ENCODE results near the gene LMCD1. TPM values are rescaled to one million over a fixed set of nuclear protein-coding genes. Genes with fewer than 3 reads are reported as not detected.

The LMCD1 gene
- total RNA-seq, 1 donor from 2014 or later: 506 TPM

DNA sequence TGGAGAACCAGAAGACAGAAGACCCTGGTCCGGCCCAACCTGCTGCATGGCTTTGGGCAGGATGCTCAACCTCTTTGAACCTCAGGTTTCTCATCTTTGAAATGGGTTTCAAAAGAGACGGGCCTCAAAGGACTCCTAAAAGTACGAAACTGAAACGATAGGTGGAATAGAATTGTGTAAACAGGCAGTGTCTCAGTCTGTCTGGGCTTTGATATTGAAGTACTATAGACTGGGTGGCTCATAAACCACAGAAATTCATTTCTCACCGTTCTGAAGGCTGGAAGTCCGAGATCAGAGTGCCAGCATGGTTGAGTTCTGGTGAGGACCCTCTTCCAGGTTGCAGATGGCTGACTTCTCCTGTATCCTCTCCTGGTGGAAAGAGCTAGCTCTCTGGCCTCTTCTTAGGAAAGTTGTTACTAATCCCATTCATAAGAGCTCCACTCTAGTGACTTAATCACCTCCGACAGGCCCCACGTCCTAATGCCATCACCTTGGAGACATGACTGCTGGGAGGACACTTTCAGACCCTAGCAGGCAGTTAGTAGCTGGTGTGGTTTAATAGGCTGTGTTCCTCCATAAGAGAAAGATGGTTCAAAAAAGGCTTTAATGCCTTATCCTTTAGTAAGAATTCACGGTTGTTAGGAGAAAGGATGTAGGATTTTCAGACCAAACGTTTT, 107.3 kb downstream of the LMCD1 start:
- DNase-seq (ENCODE audit: low spot score): no peak

DNA sequence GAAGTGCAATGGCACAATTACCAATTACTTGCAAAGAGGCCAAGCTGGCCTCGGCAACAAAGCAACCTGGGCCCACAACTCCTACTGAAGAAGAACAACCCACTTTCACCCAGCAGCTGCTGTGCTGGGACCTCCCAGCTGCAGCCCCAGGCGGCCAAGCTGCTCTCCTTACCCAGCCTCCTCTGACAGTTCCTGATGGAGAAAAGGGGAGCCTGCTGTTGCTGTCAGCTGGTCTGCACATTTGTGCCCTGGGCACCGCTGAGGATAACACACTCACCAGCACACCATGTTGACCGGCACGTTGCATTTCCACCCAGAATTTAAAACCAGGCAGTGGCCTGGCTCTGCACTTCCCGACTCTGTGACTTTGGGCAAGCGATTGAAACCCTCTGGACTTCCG, 109.3 kb downstream of the LMCD1 start:
- no peak for DNase-seq (ENCODE audit: low spot score)

DNA sequence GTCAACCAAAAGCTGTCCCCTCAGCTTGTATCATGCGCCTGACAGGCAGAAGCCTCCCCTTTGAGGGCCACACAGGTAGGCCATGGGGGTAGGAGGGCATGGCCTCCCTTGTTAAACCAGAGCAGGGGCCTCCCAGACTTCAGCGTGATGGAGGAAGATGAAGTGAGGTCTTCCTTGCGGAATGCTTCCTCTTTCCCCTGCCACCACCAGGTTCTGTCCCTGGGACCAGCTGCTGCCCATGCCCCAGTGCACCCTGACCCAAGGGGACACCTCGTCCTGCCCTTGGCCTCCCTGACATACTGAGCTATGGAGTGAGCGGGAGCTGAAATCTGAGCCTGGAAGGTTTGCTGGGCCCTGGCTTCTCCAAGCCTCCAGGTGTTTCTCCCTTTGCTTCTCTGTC, 116.3 kb downstream of the LMCD1 start:
- DNase-seq (ENCODE audit: low spot score): no peak

- DNase-seq (ENCODE audit: low spot score): no peak
These were observed 117.3 kb downstream of the LMCD1 start for GRCh38 chr3:8618950-8619349.

- no peak for DNase-seq (ENCODE audit: low spot score)
These were observed 117.9 kb downstream of the LMCD1 start for GRCh38 chr3:8619548-8619947.

DNA sequence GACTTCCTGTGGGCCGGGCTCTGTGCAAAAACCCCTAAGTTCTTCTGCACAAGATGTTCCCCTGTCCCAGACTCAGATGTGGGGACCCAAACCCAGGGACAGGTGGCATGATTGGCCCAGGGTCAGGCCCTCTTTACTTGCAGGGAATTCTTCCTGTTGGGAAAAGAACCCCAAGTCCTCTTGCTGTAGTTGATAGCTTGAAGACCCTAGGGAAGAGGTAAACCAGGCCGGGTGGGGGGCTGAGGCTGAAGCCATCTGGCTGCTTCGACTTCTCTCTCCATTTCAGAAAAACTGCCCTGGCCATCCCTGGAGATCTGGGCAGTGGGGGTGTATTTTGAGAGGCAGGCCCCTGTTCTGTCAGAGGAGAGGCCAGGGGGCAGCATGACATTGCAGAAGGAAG, 119.5 kb downstream of the LMCD1 start:
- no peak for DNase-seq (ENCODE audit: low spot score)

GRCh38 chr3:8621872-8622271, 120.2 kb downstream of the LMCD1 start:
- no peak for DNase-seq (ENCODE audit: low spot score)

DNA sequence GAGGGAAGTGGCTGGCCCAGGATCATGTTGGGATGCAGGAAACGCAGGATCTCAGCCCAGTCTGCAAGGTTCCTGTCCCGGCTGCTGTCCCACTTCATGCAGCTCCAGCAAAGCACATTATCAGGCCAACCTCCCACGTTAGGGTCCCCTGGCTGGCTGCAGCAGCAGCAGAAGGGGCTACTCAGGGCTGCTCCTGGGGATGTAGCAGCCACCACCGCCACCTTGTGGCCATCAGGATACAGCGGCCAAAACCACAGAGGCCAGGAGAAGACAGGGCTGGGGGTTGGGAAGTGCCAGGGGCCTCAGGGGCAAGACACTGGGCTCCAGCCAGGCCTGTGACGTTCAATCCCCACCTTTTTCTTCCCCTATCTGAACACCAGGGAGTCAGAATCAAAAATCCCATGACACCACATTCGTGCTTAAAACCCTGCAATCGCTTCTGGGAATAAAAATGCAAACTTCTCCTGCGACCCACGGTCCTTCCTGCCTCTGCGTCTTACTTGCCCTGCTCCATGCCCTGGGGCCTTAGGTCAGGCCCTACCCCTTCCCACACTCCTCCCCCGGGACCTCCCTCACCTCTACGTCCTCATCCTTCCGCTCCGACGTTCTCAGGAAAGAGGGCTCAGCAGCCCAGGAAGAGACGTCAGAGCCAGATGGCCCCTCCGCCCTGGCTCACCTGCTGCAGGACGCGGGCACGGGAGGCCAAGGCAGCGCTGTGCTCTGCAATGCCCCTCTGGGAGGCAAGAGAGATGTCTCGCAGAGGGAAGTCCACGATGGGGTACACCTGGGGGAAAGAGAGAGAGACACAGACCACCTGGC, 121.5 kb downstream of the LMCD1 start:
- DNase-seq (ENCODE audit: low spot score): no peak

- no peak for DNase-seq (ENCODE audit: low spot score)
These were observed 122.1 kb downstream of the LMCD1 start for GRCh38 chr3:8623741-8624140.

Other genes starting within 250 kb of the LMCD1 start
- gene SSUH2, start 143.0 kb downstream of the LMCD1 start, total RNA-seq: 0.45 TPM
- not detected for gene CAV3, start 232.0 kb downstream of the LMCD1 start, total RNA-seq